HCEC 1CT (cell line): Measurements from ENCODE around the gene OR2M3.
"Not testable (repeated sequence)": the region's sequence is repeated elsewhere in the genome, so short reads cannot be mapped to it uniquely, and the experiment has no call there.

Experiments used
- DNase-seq: peaks from one replicate; pipeline ENCODE4 v3.0.0-alpha.2; 2017

The OR2M3 gene, protein sequence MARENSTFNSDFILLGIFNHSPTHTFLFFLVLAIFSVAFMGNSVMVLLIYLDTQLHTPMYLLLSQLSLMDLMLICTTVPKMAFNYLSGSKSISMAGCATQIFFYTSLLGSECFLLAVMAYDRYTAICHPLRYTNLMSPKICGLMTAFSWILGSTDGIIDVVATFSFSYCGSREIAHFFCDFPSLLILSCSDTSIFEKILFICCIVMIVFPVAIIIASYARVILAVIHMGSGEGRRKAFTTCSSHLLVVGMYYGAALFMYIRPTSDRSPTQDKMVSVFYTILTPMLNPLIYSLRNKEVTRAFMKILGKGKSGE

DNA sequence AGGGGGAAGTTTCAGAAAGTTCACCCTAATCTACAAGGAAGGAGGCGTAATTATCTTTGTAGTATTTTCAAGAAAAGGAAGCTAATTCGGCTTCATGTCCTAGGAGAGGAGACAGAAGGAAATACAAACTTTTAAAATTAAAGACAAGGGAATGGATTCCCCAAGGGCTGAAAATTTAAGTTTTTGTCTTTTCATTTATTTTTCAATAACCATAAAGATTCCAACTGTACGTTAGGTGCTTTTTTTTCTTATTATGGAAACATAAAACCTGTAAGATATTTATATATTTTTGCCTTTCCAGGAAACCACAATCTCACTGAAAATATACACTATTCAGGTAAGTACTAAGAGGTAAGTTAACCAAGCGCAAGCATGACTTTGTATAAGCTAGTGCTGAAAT, at the start of gene OR2M3:
TSS of gene OR2M3 (plus strand) at position 301 of the 400 bp plus-strand sequence. CDS start 5,803 bp downstream, outside the sequence.
- no peak for DNase-seq

DNA sequence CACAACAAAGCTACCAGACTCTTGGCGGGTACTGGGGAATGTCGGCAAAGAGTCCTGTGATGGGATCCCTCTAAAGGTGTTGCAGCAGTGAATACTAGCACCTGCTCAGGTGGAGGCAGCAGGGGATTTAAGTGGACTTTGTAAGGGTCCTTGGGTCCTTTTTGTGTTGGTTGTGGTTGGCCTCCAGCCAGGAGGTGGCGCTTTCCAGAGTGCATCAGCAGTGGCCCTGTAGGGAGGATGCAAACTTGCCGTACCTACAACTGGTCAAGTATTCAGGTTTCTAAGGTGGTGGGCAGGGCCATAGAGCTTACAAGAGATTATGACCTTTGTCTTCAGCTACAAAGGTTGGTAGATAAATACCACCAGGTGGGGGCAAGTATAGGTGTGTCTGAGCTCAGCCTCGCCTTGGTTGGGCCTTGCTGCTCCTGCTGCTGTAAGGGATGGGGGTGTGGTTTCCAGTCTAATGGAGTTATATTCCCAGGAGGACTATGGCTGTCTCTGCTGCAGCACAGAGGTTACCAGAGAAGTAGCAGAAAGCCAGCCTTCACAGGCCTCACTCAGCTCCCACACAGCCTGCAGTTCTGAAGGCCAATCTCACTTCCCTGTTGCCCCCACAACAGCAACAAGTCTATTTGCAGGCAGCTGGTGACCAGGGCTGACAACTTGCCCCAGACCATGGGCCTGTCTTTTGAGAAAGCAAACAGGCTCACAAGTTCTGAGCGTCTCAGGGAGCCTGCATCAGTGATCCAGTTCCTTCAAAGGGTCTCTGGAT, 44.8 kb upstream of the OR2M3 start:
- DNase-seq: no peak

DNA sequence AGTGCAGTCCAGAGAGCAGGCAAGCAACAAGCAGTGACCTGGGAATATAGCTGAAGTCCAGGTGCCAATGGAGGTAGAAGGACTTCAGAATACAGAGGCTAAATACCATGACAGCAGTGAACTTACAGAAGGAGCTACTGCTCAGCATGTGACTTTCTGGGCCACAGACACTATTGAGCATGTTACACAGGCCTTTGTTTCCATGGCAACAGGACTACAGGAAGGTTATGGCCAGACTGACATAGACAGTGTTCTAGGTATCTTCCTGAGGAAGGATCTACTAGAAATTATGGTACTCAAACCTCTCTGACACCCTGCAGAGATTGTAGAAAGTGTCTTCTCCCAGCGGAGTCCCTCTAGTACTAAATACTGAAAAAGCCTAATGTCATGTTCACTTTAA, 41.1 kb upstream of the OR2M3 start:
- DNase-seq: no peak

DNA sequence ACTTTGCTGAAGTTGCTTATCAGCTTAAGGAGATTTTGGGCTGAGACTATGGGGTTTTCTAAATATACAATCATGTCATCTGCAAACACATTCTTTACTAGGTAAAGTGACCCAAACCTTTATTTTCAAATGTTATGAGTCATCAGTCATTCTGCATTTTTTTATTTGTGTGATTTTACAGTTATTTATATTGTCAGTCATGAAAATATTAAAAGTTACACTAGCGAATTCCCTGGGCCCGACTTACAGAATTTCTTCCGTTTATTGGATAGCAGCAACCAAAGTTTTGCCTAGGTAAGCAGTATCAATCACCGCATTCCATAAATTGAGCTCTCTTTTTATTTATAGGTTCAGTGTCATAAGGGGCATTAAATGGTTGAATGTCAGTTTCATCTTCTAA, 38.3 kb upstream of the OR2M3 start:
- DNase-seq: no peak

DNA sequence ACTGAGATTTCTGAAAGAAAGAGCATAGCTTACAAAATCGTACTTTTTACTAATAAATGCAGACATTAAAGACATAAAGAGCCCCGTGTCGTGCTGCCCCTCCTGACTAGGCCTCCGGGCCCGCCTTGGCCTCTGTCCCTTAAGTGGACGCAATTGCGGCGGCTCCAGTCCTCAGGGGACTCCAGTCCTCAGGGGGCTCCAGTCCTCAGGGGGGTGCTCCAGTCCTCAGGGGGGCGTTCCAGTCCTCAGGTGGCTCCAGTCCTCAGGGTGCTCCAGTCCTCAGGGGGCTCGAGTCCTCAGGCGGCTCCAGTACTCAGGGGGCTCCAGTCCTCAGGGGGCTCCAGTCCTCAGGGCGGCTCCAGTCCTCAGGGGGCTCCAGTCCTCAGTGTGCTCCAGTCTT, 33.0 kb upstream of the OR2M3 start:
- DNase-seq: no peak

DNA sequence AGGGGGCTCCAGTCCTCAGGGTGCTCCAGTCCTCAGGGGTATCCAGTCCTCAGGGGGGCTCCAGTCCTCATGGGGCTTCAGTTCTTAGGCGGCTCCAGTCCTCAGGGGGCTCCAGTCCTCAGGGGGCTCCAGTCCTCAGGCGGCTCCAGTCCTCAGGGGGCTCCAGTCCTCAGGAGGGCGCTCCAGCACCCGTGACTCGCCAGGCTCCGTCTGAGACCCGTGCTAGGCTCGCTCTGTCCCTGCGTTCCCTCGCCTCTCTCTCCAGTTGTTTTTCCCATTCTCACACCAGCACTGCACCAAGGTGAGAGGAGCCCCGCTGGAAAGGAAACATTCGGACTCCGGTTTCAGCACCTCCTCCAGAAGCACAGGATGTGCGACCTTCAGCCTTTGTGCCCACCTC, 31.9 kb upstream of the OR2M3 start:
- no peak for DNase-seq

DNA sequence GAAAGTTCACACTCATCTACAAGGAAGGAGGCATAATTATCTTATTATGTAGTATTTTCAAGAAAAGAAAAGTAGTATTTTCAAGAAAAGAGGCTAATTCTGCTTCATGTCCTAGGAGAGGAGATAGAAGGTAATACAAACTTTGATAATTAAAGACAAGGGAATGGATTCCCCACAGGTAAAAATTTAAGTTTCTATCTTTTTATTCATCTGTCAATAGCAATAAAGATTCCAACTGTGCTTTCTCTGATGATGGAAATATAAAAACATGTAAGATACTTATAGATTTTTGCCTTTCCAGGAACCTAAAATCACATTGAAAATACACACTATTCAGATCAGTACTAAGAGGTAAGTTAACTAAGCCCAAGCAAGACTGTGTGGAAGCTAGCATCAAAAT, 22.5 kb upstream of the OR2M3 start, which contains the start of gene OR2M2:
TSS of gene OR2M2 (plus strand) at position 301 of the 400 bp plus-strand sequence. CDS start 5,165 bp downstream, outside the sequence.
- no peak for DNase-seq

DNA sequence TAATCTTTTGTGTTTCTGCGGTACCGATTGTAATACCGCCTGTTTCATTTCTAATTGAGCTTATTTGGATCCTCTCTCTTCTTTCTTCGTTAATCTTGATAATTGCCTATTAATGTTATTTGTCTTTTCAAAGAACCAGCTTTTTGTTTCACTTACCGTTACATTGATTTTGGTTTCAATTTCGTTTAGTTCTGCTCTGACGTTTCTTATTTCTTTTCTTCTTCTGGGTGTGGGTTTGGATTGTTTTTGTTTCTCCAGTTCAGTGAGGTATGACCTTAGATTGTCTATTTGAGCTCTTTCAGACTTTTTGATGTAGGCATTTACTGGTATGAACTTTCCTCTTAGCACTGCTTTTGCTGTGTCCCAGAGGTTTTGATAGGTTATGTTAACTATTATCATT, 13.1 kb upstream of the OR2M3 start:
- no peak for DNase-seq

DNA sequence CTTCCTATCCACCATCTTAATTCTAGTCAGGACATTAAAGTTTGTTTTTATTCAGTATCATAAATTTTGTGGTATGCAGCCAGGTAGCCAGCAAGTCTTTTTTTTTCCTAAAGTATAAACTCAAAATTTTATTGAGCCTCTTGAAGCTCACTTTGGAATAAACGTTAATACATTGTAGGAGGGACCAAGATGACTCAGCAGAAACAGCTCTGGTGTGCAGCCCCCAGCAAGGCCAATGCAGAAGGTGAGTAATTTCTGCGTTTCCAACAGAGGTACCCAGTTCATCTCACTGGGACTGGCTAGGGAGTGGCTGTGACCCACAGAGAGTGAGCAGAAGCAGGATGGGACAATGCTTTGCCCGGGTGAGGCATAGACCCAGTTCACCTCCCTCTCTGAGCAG, 9.7 kb upstream of the OR2M3 start:
- no peak for DNase-seq

DNA sequence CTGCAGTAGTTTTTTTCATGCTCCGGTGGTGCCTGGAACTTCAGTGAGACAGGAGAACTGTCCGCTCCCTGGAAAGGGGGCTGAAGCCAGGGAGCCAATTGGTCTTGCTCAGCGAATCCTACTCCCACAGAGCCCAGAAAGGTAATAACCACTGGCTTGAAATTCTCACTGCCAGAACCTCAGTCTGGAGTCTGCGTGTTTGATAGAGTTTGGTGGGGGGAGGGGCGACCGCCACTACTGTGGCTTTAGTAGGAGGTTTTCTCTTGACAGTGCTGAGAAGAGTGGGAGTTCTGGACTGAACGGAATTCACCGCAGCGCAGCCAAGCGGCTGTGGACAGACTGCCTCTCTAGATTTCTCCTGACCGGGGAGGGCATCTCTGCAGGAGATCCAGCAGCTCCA, 8.0 kb upstream of the OR2M3 start:
- no peak for DNase-seq

DNA sequence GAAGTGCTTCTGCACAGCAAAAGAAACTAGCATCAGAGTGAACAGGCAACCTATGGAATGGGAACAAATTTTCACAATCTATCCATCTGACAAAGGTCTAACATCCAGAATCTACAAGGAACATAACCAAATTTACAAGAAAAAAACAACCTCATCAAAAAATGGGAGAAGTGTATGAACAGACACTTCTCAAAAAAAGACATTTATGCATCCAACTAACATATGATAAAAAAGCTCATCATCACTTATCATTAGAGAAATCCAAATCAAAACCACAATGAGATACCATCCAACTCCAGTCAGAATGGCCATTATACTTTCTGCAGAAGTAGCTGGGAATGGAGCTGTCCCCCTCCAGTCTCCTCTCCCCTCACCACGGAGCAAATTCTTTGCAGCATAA, 2.9 kb upstream of the OR2M3 start:
- DNase-seq: no peak

DNA sequence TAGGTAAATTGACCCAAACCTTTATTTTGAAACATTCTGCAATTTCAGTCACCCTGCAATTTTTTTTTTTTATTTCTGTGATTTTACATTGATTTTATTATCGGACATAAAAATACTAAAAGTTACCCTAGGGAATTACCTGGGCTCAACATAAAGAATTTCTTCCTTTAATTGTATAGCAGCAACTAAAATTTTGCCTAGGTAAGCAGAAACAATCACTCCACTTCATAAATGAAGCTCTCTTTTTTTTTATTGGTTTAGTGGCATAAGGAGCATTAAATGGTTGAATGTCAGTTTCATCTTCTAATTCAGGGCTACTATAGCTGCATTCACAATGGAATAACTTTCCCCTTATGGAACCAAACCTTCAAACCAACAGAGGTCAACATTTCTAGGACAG, 18.8 kb downstream of the OR2M3 start:
- no peak for DNase-seq

DNA sequence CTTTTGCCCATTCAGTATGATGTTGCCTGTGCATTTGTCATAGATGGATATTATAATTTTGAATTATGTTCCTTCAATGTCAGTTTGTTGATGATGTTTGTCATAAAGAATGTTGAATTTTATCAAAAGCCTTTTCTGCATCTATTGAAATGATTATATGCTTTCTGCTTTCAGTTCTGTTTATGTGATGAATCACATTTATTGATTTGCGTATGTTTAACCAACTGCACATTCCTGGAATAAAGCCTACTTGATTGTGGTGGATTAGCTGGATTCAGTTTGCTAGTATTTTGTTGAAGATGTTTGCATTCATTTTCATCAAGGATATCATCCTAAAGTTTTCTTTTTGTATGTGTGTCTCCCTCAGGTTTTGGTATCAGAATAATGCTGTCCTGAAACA, 28.5 kb downstream of the OR2M3 start:
- DNase-seq: no peak

DNA sequence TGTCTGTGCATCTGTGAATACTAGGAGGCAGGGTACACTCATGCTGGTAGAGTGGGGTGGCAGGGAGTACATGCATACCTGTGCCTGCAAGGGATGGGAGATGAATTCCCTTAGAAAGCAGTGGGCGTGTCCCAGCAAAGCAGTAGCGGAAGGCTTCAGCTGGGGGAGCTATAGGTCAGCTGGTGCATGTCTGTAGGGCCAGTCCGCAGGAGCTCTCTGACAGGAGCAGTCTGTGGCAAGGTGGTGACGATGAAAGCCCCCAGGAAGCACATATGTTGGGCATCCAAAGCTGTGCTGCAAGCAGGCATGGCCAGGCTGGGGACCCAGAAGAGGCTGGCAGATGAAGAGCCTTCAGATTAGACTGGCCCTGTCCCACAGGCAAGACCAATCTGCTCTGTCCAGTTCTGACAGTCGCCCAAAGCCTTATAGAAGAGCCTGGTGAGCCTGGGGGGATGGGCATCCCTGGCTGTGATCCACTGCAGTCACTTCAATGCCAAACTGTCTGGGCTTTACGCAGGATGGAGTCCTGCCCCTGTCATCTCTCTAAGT, 32.4 kb downstream of the OR2M3 start:
- DNase-seq: no peak

DNA sequence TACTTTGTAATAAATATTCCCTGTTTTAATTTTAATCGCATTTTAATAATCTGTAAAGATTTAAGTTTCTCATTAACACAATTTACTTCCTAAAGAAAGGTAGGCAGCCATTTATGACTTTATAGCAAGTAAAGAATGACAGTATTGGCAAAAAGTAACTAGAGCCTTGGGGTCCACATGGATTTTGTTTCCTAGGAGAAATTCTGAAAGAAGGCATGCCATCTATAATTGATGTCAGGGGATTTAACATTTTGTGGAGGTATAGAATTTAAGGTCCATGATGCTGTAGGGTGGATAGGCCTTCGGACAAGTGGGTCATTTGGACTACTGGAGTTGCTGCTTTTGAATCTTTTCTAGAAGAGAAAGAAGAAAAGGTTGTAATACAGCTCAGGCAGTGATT, 34.1 kb downstream of the OR2M3 start, which contains the start of gene OR2M4:
TSS of gene OR2M4 (plus strand) at position 301 of the 400 bp plus-strand sequence. CDS start 7,512 bp downstream, outside the sequence.
- DNase-seq: no peak

DNA sequence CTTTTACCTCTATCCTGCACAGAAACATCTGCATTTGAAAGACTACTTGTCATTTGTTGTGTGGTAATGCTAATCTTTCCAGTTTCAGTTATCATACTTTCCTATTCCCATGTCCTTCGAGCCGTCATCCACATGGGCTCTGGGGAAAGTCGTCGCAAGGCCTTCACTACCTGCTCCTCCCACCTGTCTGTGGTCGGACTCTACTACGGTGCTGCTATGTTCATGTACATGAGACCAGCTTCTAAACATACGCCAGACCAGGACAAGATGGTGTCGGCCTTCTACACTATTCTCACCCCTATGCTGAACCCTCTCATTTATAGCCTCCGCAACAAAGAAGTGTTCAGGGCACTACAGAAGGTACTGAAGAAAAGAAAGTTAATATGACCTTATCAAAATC, 42.4 kb downstream of the OR2M3 start:
- DNase-seq: no peak

DNA sequence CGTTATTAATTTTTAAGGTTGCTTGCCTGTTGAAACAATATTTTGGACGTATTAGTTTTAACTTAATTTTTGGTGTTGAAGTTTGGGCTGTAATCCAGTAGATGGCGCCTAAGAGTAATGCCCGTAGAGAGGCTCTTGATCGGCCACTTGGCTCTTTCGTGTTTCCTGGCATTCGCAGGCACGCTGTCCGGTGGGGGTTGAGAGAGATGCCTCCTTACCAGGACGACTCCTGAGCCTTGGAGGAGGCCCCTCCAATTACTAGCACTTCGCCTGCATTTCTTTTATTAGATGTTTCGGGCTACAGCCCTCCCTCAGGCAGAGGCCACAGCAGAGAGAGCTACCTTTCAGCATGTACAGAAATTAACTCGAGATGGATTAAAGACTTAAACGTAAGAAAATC, 46.1 kb downstream of the OR2M3 start:
- DNase-seq: peak; percentile 11

DNA sequence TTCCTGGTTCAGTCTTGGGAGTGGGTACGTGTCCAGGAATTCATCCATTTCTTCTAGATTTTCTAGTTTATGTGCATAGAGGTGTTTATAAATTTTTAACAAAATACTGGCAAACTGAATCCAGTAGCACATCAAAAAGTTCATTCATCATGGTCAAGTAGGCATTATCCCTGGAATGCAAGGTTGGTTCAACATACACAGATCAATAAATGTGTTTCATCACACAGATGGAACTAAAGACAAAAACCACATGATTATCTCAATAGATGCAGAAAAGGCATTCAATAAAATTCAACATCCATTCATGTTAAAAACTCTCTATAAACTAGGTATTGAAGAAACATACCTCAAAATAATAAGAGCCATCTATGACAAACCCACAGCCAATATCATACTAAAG, 62.2 kb downstream of the OR2M3 start:
- not testable (repeated sequence) for DNase-seq
